PC-9 (cell line): ENCODE measurements around the gene GNPDA2. TPM values are rescaled to one million over a fixed set of nuclear protein-coding genes. Genes with fewer than 3 reads are reported as not detected.

Experiments
- Bru-seq: library from RNA; stranded (reverse); fragments of 400-500 nt; gene quantifications from one replicate; lab custom pipeline; 2021; lab: Mats Ljungman, UMichigan
- BruChase-seq, 2 experiments: library from RNA; stranded (reverse); fragments of 400-500 nt; gene quantifications; one replicate each; lab custom pipeline; 2021; lab: Mats Ljungman, UMichigan
- BruUV-seq: library from RNA; stranded (reverse); fragments of 400-500 nt; replicated peaks from 2 replicates; lab custom pipeline; 2021; lab: Mats Ljungman, UMichigan
- CTCF ChIA-PET: fragments of 300-600 bp; sonication (Branson Sonifier 250); formaldehyde crosslinking; loops from one replicate; lab custom pipeline; 2022; ENCODE audit warnings: antibody characterized with exemption; lab: Charles Lee
- POLR2A ChIA-PET: fragments of 300-600 bp; sonication (Branson Sonifier 250); formaldehyde crosslinking; loops from one replicate; lab custom pipeline; 2022; ENCODE audit warnings: antibody characterized with exemption; ENCODE audit not compliant: unreplicated experiment; lab: Charles Lee
- DNase-seq, 2 experiments: peaks; one replicate each; pipeline versions ENCODE4 v3.0.0 to v3.0.0-alpha.2; 2015 to 2022; ENCODE audit warnings: mixed read lengths in 1 of 2
- H2AFZ ChIP-seq: fragments of 200-600 bp; sonication (generic); 2 replicates; pipeline ENCODE4 v1.8.1; 2017; ENCODE audit warnings: antibody characterized with exemption
- H3F3A ChIP-seq: fragments of 200-600 bp; sonication (generic); 2 replicates; pipeline ENCODE4 v1.8.1; 2017; ENCODE audit warnings: antibody characterized with exemption, mild to moderate bottlenecking, low read depth; ENCODE audit not compliant: insufficient read depth
- H3K27ac ChIP-seq: fragments of 200-600 bp; sonication (generic); 2 replicates; pipeline ENCODE4 v1.6.1; 2016; ENCODE audit warnings: mixed run types
- H3K27me3 ChIP-seq: fragments of 200-600 bp; sonication (generic); 2 replicates; pipeline ENCODE4 v1.6.1; 2016; ENCODE audit warnings: low read depth, mixed run types; ENCODE audit not compliant: insufficient read depth
- H3K36me3 ChIP-seq: fragments of 200-600 bp; sonication (generic); 2 replicates; pipeline ENCODE4 v1.6.1; 2016; ENCODE audit warnings: low read depth, mixed run types
- H3K4me1 ChIP-seq: fragments of 200-600 bp; sonication (generic); replicated peaks from 2 replicates; pipeline ENCODE4 v1.6.1; 2016; ENCODE audit warnings: mixed run types; ENCODE audit not compliant: insufficient read depth
- H3K4me2 ChIP-seq: fragments of 200-600 bp; sonication (generic); 2 replicates; pipeline ENCODE4 v1.6.1; 2017; ENCODE audit warnings: mixed run types
- H3K4me3 ChIP-seq: fragments of 200-600 bp; sonication (generic); 2 replicates; pipeline ENCODE4 v1.6.1; 2016; ENCODE audit warnings: mixed run types
- H3K79me2 ChIP-seq: fragments of 200-600 bp; sonication (generic); 2 replicates; pipeline ENCODE4 v1.6.1; 2017; ENCODE audit warnings: low read depth, mixed run types
- H3K9me2 ChIP-seq: fragments of 200-600 bp; sonication (generic); 2 replicates; pipeline ENCODE4 v1.8.1; 2017; ENCODE audit warnings: mild to moderate bottlenecking; ENCODE audit not compliant: insufficient read depth
- H3K9me3 ChIP-seq: fragments of 200-600 bp; sonication (generic); 2 replicates; pipeline ENCODE4 v1.8.1; 2016; ENCODE audit warnings: low read depth; ENCODE audit not compliant: insufficient read depth
- H4K20me1 ChIP-seq: fragments of 200-600 bp; sonication (generic); 2 replicates; pipeline ENCODE4 v1.8.1; 2017; ENCODE audit not compliant: insufficient read depth
- CTCF ChIP-seq: fragments of 200-600 bp; sonication (generic); conservative IDR thresholded peaks from 2 replicates; pipeline ENCODE4 v1.6.1; 2017; ENCODE audit warnings: mixed run types, antibody characterized with exemption, mild to moderate bottlenecking, moderate library complexity
- EZH2 ChIP-seq: fragments of 200-600 bp; sonication (generic); IDR thresholded peaks from 2 replicates; pipeline ENCODE4 v1.8.0; 2017; ENCODE audit warnings: antibody characterized with exemption, low read depth
- intact Hi-C: fragments of 100-400 bp; cut with micrococcal nuclease; formaldehyde crosslinking; loops from one replicate; pipeline ENCODE4 v1.10.0; 2022; ENCODE audit not compliant: unreplicated experiment
- long read RNA-seq: library from polyadenylated mRNA; stranded (forward); transcript quantifications from one replicate; pipeline ENCODE4 v2.0.0, GENCODE V29; 2022
- total RNA-seq: library from RNA; stranded (reverse); gene quantifications from 2 replicates; pipeline ENCODE4 v1.2.3, GENCODE V29; 2021

The GNPDA2 gene
- total RNA-seq (8.2 and 14.6 TPM in 2 replicates), Bru-seq, nascent RNA (percentile 66 among the genes with signal in this experiment), BruChase-seq, experiment 1, labeled RNA remaining after a 2-hour chase (percentile 61 among the genes with signal in this experiment), BruChase-seq, experiment 2, labeled RNA remaining after a 6-hour chase (percentile 68 among the genes with signal in this experiment)
- long read RNA-seq, full-length matches to known transcripts: 16 of 24 reads
- long read RNA-seq, partial matches to known transcripts: 0 of 24 reads
- long read RNA-seq, other reads (novel, unspliced or antisense): 8 of 24 reads

- TSS peak; percentile 53 for BruUV-seq
- CTCF ChIA-PET: no interaction called here
Measured at GRCh38 chr4:44726038-44726871, at the start of gene GNPDA2. Gene GNPDA2, minus strand, starts transcription at chr4:44726556. Its CDS starts 4,349 bp downstream, at chr4:44722207.

GRCh38 chr4:44772340-44772739, 46.0 kb upstream of the GNPDA2 start:
- no peaks in the 10 kb centered on the region for H3K9me3 ChIP-seq
- no peak overlapping the region for H3K4me3 ChIP-seq
- no peak for TF ChIP-seq EZH2
- TF ChIP-seq CTCF: no peak
- DNase-seq: no peak
- intact Hi-C loops: no loop called here
- no peaks in the 10 kb centered on the region for H4K20me1 ChIP-seq
- H3K27me3 ChIP-seq: no peaks in the 10 kb centered on the region
- no peak overlapping the region for H3K27ac ChIP-seq
- H2AFZ ChIP-seq: no peak overlapping the region
- H3K9me2 ChIP-seq: no peaks in the 10 kb centered on the region
- POLR2A ChIA-PET: no interaction called here
- no peaks in the 10 kb centered on the region for H3F3A ChIP-seq
- no peaks in the 10 kb centered on the region for H3K4me1 ChIP-seq
- no peaks in the 10 kb centered on the region for H3K79me2 ChIP-seq
- H3K4me2 ChIP-seq: no peak overlapping the region
- no TSS peak for BruUV-seq
- CTCF ChIA-PET: interaction anchor here (0.6 kb wide), 1 partner anchor 909 kb away, joined by 3 read pairs; no protein-coding TSS in a partner anchor
- no peaks in the 10 kb centered on the region for H3K36me3 ChIP-seq

More at GRCh38 chr4:44726038-44726871, at the start of gene GNPDA2:
- POLR2A ChIA-PET: no interaction called here
- Histone ChIP-seq H3K27ac (no peak within 1 kb of the TSS), H3F3A (no peaks in the 10 kb centered on the region), H3K4me2 (peak within 1 kb of the TSS; percentile 94), H3K4me3 (peak within 1 kb of the TSS; percentile 89), H3K9me2 (no peaks in the 10 kb centered on the region), H3K27me3 (no peaks in the 10 kb centered on the region), H4K20me1 (no peaks in the 10 kb centered on the region; the same call in 1 of the 2 replicates), H3K79me2 (peaks cover 20% of the 10 kb centered on the region), H2AFZ (peak within 1 kb of the TSS; percentile 98), H3K36me3 (no peaks in the 10 kb centered on the region), H3K9me3 (no peaks in the 10 kb centered on the region), H3K4me1 (peaks cover 18% of the 10 kb centered on the region; the same call in 1 of the 2 replicates)
- intact Hi-C loops: no loop called here
- peak; percentile 32; the same call in 1 of the 2 replicates for TF ChIP-seq CTCF
- TF ChIP-seq EZH2: no peak
- DNase-seq: peak; percentile 69 to 74

GRCh38 chr4:44771789-44772188, 45.4 kb upstream of the GNPDA2 start:
- POLR2A ChIA-PET: no interaction called here
- CTCF ChIA-PET: no interaction called here
- H3K9me3 ChIP-seq: no peaks in the 10 kb centered on the region
- no peaks in the 10 kb centered on the region for H4K20me1 ChIP-seq
- H3K9me2 ChIP-seq: no peaks in the 10 kb centered on the region
- no peaks in the 10 kb centered on the region for H3K36me3 ChIP-seq
- no peak overlapping the region for H3K4me2 ChIP-seq
- no peak overlapping the region for H3K4me3 ChIP-seq
- TF ChIP-seq EZH2: no peak
- TF ChIP-seq CTCF: no peak
- BruUV-seq: no TSS peak
- no peaks in the 10 kb centered on the region for H3F3A ChIP-seq
- intact Hi-C loops: no loop called here
- DNase-seq: no peak
- no peak overlapping the region for H3K27ac ChIP-seq
- H3K27me3 ChIP-seq: no peaks in the 10 kb centered on the region
- H3K4me1 ChIP-seq: no peaks in the 10 kb centered on the region
- no peaks in the 10 kb centered on the region for H3K79me2 ChIP-seq
- no peak overlapping the region for H2AFZ ChIP-seq
